NCI-H446 (cell line): ENCODE data around the gene USP16.
A peak's percentile ranks its signal among the peaks of the same experiment; 100 is the strongest.
"Not testable (repeated sequence)": the region's sequence is repeated elsewhere in the genome, so short reads cannot be mapped to it uniquely, and the experiment has no call there.

Source experiments
- DNase-seq, 2 experiments: peaks; one replicate each; lab custom pipeline; 2025; lab: John Stamatoyannopoulos, UW

The USP16 gene

GRCh38 chr21:29024474-29025327, at the start of gene USP16:
USP16 (plus strand) TSS chr21:29024668; CDS start chr21:29027914, 3,246 bp downstream.
- peak; percentile 93 to 99 for DNase-seq

GRCh38 chr21:28975397-28975796, 49.1 kb upstream of the USP16 start:
- DNase-seq = no peak

DNA sequence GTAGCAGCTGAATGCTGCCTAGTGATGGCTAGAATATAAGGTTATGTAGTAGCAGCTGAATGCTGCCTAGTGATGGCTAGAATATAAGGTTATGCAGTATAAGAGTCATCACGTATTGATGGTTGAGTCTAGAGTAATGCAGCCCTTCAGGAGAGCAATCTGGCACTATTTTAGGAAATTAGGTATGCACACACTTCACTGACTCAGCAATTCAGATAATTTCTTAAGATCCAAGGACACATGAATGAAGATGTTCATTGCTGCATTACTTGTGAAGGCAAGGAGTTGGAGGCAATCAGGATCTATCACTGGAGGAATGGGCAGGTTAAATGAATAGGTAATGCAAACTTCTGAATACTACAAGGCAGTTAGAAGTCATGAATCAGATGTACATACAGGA, 45.4 kb upstream of the USP16 start:
- no peak for DNase-seq

GRCh38 chr21:28982637-28983036, 41.8 kb upstream of the USP16 start:
- DNase-seq = no peak

GRCh38 chr21:28986677-28987076, 37.8 kb upstream of the USP16 start:
- DNase-seq = no peak

DNA sequence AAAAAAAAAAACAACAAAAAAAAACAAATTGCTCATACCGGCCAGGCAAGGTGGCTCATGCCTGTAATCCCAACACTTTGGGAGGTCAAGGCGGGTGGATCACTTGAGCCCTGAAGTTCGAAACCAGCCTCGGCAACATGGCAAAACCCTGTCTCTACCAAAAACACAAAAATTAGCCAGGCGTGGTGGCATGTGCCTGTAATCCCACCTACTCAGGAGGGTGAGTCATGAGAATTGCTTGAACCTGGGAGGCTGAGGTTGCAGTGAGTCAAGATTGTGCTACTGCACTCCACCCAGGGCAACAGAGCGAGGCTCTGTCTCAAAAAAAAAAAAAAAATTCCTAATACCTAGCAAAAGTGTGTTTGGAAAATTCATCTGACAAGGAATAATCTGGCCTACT, 36.3 kb upstream of the USP16 start:
- not testable (repeated sequence) for DNase-seq

DNA sequence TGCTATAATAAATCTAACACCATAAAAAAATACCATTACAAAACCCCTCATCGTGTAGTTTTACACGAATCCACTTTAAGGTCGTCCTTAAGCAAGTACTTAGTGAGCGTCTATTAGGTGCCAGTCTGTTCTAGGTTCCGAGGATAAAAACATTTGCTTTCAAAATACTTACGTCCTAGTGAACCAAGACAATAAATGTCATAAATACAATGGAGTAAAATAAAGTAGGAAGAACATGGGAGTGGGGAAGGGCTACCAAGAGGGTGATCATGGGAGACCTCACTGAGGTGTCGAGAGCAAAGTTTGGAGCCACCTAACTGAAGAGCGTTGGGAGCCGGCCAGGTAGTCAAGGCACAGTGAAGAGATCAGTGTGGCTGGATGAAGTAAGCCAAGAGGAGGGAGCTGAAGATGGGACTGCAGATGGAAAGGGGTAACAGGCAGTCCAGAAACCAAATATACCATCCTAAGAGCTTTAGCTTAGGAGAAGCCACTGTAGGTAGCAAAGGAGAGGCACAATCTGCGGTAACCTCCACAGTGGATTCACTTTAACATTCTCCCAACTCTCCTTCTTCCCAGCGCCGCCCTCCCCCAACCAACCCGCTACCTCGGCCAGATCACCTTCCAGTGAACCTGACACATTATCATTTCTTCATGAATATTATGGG, 32.5 kb upstream of the USP16 start:
- no peak for DNase-seq

GRCh38 chr21:28992526-28993292, 31.8 kb upstream of the USP16 start, which contains the start of gene LTN1:
LTN1 (minus strand) TSS chr21:28992877; CDS start chr21:28992805, 72 bp downstream.
- DNase-seq = peak; percentile 99

DNA sequence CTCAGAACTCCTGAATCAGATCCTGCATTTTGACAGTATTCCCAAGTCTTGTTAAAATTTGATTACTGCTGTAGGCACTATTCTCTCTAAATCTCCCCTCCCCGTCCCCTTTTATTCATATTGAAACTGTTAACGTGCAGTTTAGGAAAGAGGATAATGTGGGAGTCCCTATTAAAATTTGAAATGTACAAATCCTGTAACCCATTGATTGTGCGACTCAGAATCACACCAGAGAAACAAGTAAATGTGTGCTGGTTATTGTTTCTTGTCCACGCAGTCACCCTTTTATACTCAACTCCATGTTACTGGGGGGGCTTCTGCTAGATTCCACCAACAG, 31.2 kb upstream of the USP16 start:
- peak in 1 of 2 experiments; percentile 58 for DNase-seq

DNA sequence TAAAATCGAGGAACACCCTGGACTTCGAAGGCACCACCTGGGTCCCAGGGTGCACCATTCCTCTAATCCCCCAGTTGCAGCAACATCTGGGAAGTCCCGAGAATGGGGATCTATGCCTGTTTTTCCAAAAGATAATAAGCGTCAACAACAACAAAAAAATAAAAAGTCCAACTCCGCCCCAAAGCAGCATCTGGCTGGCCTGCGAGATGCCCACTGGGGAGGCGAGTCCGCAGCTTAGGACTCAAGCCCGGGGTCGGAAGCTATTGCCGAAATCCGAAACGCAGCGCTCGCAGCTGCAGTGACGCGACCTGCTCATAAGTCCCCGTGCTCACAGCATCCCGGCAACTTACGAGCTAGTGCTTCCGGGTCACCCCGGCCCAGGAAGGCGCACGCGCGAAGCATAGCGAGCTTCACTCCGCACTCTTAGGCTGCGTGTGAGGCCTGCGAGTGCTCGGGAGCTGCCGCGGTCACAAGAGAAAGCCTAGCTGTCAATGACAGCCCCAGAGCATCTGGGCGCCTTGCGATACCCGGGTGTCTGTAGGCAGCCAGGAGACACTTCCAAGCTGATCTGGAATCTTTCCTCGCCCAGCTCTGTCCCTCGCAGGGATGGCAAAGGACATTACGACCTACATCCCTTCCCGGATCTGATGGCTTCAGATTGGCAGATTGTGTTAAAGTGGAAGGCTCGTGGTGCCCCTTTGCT, 21.9 kb upstream of the USP16 start:
- peak; percentile 93 to 97 for DNase-seq

GRCh38 chr21:29005696-29006095, 18.8 kb upstream of the USP16 start:
- no peak for DNase-seq

DNA sequence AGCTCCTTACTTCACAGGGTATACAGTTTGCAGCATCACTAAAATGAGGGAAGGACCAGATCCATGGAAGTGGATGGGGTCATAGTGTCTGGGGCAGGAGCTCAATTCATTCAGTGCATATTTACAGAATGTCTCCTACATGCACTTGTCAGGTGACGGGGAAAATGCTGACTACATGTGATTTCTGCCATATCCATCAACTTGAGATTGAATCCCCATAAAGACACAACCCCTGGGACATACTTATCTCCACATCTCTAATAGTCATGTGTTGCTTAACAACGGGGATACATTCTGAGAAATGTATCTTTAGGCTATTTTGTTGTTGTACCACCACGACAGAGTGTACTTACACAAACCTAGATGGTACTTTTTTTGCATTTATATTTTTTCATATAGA, 17.3 kb upstream of the USP16 start:
- no peak for DNase-seq

GRCh38 chr21:29007810-29008209, 16.7 kb upstream of the USP16 start:
- DNase-seq = no peak

DNA sequence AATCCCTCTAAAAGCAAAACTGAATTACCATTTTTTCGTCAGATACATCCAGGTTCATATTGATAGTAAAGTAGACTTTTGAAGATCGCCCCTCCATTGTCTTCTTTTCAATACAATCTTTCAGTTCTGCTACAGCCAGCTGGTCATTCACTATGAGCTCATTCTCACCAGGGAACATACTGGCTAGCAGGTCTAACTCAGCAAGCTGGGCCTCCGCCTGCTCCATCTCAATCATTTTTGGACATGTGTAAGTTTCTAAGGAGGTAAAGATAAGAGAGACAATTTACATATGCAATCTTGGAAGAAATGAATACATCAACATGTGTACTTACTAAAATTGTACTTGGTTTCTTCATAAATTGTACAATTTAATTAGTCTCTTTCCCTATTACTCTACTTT, 16.1 kb upstream of the USP16 start:
- DNase-seq = no peak

DNA sequence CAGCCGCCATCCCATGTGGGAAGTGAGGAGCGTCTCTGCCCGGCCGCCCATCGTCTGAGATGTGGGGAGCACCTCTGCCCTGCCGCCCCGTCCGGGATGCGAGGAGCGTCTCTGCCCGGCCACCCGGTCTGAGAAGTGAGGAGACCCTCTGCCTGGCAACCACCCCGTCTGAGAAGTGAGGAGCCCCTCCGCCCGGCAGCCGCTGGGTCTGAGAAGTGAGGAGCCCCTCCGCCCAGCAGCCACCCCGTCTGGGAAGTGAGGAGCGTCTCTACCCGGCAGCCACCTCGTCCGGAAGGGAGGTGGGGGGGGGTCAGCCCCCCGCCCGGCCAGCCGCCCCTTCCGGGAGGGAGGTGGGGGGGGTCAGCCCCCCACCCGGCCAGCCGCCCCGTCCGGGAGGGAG, 13.2 kb upstream of the USP16 start:
- DNase-seq = not testable (repeated sequence)

GRCh38 chr21:29017639-29018237, 6.7 kb upstream of the USP16 start:
- no peak for DNase-seq

DNA sequence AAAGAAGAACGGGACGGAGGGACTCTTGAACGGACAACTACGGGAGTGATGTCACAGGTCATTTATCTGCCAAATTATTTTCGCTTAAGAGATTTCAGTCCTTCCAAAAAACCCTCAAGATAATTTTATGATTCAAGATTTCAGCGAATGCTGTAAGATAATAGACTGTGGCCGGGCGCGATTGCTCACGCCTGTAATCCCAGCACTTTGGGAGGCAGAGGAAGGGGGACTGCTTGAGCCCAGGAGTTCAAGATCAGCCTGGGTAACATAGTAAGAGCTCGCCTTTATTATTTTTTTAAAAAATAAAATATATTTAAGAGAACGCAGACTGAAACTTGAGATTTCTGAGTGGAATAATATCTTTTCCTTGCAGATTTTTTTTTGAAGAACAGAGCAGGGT, 5.9 kb upstream of the USP16 start:
- no peak for DNase-seq

DNA sequence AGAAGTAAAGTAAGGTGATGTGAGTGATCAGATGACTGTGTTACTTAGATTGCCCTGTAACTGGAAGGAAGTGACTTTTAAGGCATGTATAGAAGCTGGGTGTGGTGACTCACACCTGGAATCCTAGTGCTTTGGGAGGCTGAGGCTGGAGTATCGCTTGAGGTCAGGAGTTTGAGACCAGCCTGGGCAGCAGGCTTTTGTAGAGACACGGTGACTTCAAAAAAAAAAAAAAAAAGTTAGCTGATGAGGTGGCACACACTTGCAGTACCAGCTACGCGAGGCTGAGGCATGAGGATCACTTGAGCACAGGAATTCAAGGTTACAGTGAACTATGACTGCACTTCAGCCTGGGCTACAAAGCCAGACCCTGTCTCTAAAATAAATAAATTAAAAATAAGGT, 2.3 kb upstream of the USP16 start:
- no peak for DNase-seq

DNA sequence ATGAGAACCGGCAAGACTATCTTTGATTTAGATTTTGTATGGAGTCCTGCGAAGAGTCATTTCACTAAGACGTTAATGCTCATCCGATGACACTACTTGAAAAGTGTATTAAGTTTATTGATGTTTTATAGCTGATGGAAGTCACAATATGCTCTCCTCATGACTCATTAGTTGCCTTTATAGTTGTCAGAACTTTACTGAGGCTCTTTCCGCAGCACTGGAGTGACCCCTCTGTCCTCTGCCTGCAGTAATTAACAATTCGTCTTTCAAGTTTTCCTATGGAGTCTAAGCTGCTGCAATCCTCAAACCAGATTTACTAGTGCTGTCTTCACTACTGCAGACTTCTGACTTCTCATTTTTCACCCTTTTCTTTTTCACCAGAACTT, 853 bp downstream of the USP16 start:
- no peak for DNase-seq

DNA sequence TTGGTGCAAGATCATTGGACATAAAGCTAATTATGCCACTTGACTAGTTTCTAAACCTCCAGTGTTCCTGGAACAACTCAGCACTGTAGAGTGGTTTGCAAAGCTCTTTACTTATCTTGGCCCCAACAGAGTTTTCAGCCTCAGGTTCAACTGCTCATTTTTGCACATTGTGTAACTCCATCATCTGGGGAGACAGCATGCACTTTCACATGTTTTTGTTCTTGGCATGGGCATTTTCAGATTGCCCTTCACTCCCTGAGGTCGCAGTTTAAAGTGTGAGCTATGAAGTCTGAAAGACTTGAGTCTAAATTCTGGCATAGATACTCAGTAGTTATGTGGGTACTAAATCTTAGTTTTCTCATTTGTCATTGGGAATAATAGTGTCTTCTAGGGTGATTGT, 5.1 kb downstream of the USP16 start:
- no peak for DNase-seq

GRCh38 chr21:29030909-29031308, 6.4 kb downstream of the USP16 start:
- DNase-seq = no peak

GRCh38 chr21:29033301-29033700, 8.8 kb downstream of the USP16 start:
- DNase-seq = no peak
